DND-41 (cell line): ENCODE data around the gene SPTBN4.

ENCODE experiments used
- EZH2 ChIP-seq: IDR thresholded peaks from 3 replicates; pipeline ENCODE4 v1.6.1; 2012; ENCODE audit warnings: borderline replicate concordance, low read depth, mild to moderate bottlenecking, moderate library complexity, low read length, inconsistent platforms; ENCODE audit not compliant: severe bottlenecking
- TF ChIP-seq, protein P1 (sequence below): IDR thresholded peaks from 2 replicates; pipeline ENCODE4 v1.5.1; 2012; ENCODE audit warnings: borderline replicate concordance, low read length, moderate library complexity, mild to moderate bottlenecking; ENCODE audit not compliant: poor library complexity, severe bottlenecking; ENCODE audit errors: extremely low read depth

DNA sequence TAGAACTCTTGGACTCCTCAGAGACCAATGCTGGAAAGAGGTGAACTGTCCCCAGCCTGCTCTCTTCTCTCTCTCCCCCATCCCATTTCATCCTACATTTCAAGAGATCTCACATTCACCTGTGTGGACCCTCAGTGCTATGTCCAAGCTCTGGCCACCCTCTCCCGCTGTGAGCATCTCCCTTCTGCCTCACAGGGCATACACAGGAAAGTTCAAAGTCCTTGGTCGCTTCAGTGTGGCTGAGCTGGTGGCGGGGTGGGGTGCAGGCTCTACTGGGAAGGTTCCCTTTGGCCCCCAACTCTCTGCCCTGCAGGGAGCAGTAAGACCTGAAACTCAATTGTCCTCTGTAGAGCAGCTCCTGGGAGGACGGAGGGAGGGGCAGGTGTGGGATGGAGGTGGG, 27.0 kb downstream of the SPTBN4 start:
- TF ChIP-seq, protein P1, sequence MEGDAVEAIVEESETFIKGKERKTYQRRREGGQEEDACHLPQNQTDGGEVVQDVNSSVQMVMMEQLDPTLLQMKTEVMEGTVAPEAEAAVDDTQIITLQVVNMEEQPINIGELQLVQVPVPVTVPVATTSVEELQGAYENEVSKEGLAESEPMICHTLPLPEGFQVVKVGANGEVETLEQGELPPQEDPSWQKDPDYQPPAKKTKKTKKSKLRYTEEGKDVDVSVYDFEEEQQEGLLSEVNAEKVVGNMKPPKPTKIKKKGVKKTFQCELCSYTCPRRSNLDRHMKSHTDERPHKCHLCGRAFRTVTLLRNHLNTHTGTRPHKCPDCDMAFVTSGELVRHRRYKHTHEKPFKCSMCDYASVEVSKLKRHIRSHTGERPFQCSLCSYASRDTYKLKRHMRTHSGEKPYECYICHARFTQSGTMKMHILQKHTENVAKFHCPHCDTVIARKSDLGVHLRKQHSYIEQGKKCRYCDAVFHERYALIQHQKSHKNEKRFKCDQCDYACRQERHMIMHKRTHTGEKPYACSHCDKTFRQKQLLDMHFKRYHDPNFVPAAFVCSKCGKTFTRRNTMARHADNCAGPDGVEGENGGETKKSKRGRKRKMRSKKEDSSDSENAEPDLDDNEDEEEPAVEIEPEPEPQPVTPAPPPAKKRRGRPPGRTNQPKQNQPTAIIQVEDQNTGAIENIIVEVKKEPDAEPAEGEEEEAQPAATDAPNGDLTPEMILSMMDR = no peak
- TF ChIP-seq EZH2 = no peak
